ENCODE data around the gene TMEM50A. TPM values are rescaled to one million over a fixed set of nuclear protein-coding genes. Genes with fewer than 3 reads are reported as not detected.

Gene TMEM50A
- total and polyA plus RNA-seq, 2 of the 13 experiments (the other 11 are each of a cell fraction or from before 2014, with no cell fraction given): 51.2 to 61.2 TPM

- TF ChIP-seq, protein P1, sequence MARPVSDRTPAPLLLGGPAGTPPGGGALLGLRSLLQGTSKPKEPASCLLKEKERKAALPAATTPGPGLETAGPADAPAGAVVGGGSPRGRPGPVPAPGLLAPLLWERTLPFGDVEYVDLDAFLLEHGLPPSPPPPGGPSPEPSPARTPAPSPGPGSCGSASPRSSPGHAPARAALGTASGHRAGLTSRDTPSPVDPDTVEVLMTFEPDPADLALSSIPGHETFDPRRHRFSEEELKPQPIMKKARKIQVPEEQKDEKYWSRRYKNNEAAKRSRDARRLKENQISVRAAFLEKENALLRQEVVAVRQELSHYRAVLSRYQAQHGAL (CRISPR knock-in tag; IDR thresholded peaks at IDR 0.05; ENCODE audit: not compliant biosample characterization): no peak
- TF ChIP-seq GLMP (CRISPR knock-in tag; IDR thresholded peaks at IDR 0.05; ENCODE audit: borderline replicate concordance) (no peak), HCFC1 (IDR thresholded peaks at IDR 0.05; ENCODE audit: low read depth, low read length) (no peak), DR1 (CRISPR knock-in tag; IDR thresholded peaks at IDR 0.05) (no peak)
Observed at GRCh38 chr1:25343872-25344271, 5.7 kb downstream of the TMEM50A start (continued).

DNA sequence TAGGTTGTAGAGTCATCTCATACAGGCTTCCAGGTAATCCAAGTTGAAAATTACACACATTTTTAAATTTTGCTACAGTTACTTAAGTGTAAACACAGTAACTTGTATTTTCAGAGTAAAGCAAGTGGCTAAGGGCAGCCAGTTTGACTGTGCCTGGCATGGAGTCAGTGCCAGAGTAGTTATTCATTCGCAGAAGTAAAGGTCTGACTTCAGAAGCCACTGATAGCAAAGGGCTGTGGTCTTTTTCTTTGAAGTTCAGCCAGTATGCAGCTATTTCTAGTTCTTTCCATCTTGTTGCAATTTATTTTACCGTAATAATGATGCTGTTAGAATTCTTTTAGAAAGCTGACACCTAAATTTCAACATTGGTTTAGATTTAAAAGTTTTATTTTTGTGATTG is 9.4 kb downstream of the TMEM50A start:
- ATAC-seq (no peak), DNase-seq (ENCODE audit: low spot score) (no peak), FAIRE-seq (no peak)
- Histone ChIP-seq H3K4me1 (ENCODE audit: insufficient read depth, low read length) (no peaks in the 10 kb centered on the region), H3K9me3 (ENCODE audit: low read length) (no peaks in the 10 kb centered on the region), H3K27ac (ENCODE audit: extremely low read length, insufficient read depth, low read length) (no peak overlapping the region), H3K4me2 (ENCODE audit: low read depth, low read length) (no peak overlapping the region), H3K36me3 (replicated peaks in 1 of 2; ENCODE audit: control insufficient read depth in 1 of 2, insufficient read depth in 2 of 2, low read length in 2 of 2) (peaks cover 4 to 21% of the 10 kb centered on the region in 2 experiments; a peak in 4 of 5 replicates), H3K4me3 (replicated peaks in 1 of 3; ENCODE audit: insufficient read depth in 1 of 3, low read depth in 2 of 3, low read length in 3 of 3) (no peak overlapping the region), H2AFZ (ENCODE audit: low read length) (no peak overlapping the region), H3K79me2 (ENCODE audit: insufficient read depth, low read length) (peaks cover 6% of the 10 kb centered on the region), H4K20me1 (ENCODE audit: insufficient read depth, low read length) (no peaks in the 10 kb centered on the region), H3K27me3 (ENCODE audit: control insufficient read depth in 1 of 2, insufficient read depth in 2 of 2, low read length in 2 of 2) (no peaks in the 10 kb centered on the region), H3K9ac (ENCODE audit: insufficient read depth, low read depth, low read length) (no peak overlapping the region)
- ChIA-PET POLR2A (no interaction called here), CTCF (ENCODE audit: low intra/inter-chr PET ratio, low total read pairs) (no interaction called here)
- no TSS peak for BruUV-seq (replicated peaks)
- WGBS (ENCODE audit: low lambda C conversion rate): 100% methylated on average over 2 of the region's 2 CpGs
- in situ Hi-C loops (cut with HindIII; ENCODE audit: extremely low pct_ligation_motif_present, low pct_unique_long_range_greater_than_20kb) (loop anchor here (5.0 kb wide), 1 partner anchor 105 kb away; no protein-coding TSS in a partner anchor), intact Hi-C loops (cut with micrococcal nuclease; ENCODE audit: unreplicated experiment) (no loop called here)
- TF ChIP-seq SSRP1 (CRISPR knock-in tag; IDR thresholded peaks at IDR 0.05) (no peak), HIVEP1 (CRISPR knock-in tag; IDR thresholded peaks at IDR 0.05) (no peak), AFF4 (CRISPR knock-in tag; IDR thresholded peaks at IDR 0.05) (no peak), GLMP (CRISPR knock-in tag; IDR thresholded peaks at IDR 0.05; ENCODE audit: borderline replicate concordance) (no peak), ZNF543 (CRISPR knock-in tag; IDR thresholded peaks at IDR 0.05) (no peak), MAF1 (CRISPR knock-in tag; IDR thresholded peaks at IDR 0.05; ENCODE audit: borderline replicate concordance) (no peak)
- TF ChIP-seq, protein P2, sequence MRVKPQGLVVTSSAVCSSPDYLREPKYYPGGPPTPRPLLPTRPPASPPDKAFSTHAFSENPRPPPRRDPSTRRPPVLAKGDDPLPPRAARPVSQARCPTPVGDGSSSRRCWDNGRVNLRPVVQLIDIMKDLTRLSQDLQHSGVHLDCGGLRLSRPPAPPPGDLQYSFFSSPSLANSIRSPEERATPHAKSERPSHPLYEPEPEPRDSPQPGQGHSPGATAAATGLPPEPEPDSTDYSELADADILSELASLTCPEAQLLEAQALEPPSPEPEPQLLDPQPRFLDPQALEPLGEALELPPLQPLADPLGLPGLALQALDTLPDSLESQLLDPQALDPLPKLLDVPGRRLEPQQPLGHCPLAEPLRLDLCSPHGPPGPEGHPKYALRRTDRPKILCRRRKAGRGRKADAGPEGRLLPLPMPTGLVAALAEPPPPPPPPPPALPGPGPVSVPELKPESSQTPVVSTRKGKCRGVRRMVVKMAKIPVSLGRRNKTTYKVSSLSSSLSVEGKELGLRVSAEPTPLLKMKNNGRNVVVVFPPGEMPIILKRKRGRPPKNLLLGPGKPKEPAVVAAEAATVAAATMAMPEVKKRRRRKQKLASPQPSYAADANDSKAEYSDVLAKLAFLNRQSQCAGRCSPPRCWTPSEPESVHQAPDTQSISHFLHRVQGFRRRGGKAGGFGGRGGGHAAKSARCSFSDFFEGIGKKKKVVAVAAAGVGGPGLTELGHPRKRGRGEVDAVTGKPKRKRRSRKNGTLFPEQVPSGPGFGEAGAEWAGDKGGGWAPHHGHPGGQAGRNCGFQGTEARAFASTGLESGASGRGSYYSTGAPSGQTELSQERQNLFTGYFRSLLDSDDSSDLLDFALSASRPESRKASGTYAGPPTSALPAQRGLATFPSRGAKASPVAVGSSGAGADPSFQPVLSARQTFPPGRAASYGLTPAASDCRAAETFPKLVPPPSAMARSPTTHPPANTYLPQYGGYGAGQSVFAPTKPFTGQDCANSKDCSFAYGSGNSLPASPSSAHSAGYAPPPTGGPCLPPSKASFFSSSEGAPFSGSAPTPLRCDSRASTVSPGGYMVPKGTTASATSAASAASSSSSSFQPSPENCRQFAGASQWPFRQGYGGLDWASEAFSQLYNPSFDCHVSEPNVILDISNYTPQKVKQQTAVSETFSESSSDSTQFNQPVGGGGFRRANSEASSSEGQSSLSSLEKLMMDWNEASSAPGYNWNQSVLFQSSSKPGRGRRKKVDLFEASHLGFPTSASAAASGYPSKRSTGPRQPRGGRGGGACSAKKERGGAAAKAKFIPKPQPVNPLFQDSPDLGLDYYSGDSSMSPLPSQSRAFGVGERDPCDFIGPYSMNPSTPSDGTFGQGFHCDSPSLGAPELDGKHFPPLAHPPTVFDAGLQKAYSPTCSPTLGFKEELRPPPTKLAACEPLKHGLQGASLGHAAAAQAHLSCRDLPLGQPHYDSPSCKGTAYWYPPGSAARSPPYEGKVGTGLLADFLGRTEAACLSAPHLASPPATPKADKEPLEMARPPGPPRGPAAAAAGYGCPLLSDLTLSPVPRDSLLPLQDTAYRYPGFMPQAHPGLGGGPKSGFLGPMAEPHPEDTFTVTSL (CRISPR knock-in tag; IDR thresholded peaks at IDR 0.05; ENCODE audit: borderline replicate concordance): no peak
